Measurements from ENCODE around the gene FGD6.

Gene FGD6

GRCh38 chr12:95215949-95216348, 1.3 kb downstream of the FGD6 start:
- no peak for TF ChIP-seq CTCF (IDR thresholded peaks at IDR 0.05; ENCODE audit: poor library complexity, severe bottlenecking)
- Histone ChIP-seq H3K4me1 (ENCODE audit: insufficient read depth, poor library complexity, severe bottlenecking) (peaks cover 42% of the 10 kb centered on the region), H3K27ac (ENCODE audit: poor library complexity, severe bottlenecking) (peak overlapping the region; percentile 80)

DNA sequence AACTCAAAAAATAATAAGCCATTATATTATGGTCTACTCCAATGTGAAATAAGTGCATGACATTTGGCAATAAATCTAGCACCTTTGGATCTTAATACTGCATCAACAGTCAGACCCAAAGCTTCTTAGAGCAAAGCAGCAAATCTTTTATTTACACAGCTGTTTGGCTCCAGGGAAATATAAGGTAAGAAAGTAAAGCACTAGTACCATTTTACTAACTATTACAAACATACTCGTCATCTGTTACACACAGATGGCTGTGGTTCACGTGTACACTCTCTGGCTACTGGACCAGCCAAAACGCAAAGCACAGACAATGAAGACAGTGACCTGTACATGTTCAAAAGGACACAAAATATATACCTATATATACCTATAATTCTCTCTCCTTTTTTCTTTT, 2.8 kb downstream of the FGD6 start:
- Histone ChIP-seq H3K4me1 (ENCODE audit: insufficient read depth, poor library complexity, severe bottlenecking) (peaks cover 30% of the 10 kb centered on the region), H3K4me3 (ENCODE audit: severe bottlenecking) (no peak overlapping the region), H3K36me3 (ENCODE audit: low read depth) (peaks cover 27% of the 10 kb centered on the region), H3K9me3 (ENCODE audit: severe bottlenecking) (no peaks in the 10 kb centered on the region), H3K27ac (ENCODE audit: poor library complexity, severe bottlenecking) (peak overlapping the region; percentile 80), H3K27me3 (ENCODE audit: insufficient read depth, poor library complexity, severe bottlenecking) (no peaks in the 10 kb centered on the region)
- ATAC-seq (ENCODE audit: low read depth) (no peak), DNase-seq (ENCODE audit: low spot score) (no peak)
- no peak for TF ChIP-seq CTCF (IDR thresholded peaks at IDR 0.05; ENCODE audit: poor library complexity, severe bottlenecking)

More at GRCh38 chr12:95215949-95216348, 1.3 kb downstream of the FGD6 start:
- Histone ChIP-seq H3K27me3 (ENCODE audit: insufficient read depth, poor library complexity, severe bottlenecking) (no peaks in the 10 kb centered on the region), H3K4me3 (ENCODE audit: severe bottlenecking) (peak overlapping the region; percentile 76), H3K36me3 (ENCODE audit: low read depth) (peaks cover 29% of the 10 kb centered on the region), H3K9me3 (ENCODE audit: severe bottlenecking) (no peaks in the 10 kb centered on the region)
- ATAC-seq (ENCODE audit: low read depth) (no peak), DNase-seq (ENCODE audit: low spot score) (no peak)

DNA sequence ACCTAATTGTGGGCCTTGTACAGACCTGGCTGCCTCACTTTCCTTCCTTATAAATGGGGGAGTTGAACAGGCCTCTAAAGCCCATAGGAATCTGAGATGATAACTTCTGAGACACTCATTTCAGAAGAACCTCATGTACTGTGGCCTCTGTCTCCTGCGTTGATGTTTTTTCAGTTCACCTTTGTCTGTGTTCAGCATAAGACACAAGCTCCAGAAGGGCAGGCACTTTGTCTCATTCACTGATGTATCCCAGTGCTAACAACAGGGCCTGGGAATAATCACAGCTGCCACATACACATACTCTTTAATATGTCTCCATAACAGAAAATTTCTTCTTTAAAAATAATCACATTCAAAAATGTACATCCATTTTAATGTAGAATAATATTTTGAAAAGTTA, 3.3 kb downstream of the FGD6 start:
- Histone ChIP-seq H3K27ac (ENCODE audit: poor library complexity, severe bottlenecking) (peak overlapping the region; percentile 80), H3K9me3 (ENCODE audit: severe bottlenecking) (no peaks in the 10 kb centered on the region), H3K4me1 (ENCODE audit: insufficient read depth, poor library complexity, severe bottlenecking) (peaks cover 30% of the 10 kb centered on the region), H3K27me3 (ENCODE audit: insufficient read depth, poor library complexity, severe bottlenecking) (no peaks in the 10 kb centered on the region), H3K4me3 (ENCODE audit: severe bottlenecking) (no peak overlapping the region), H3K36me3 (ENCODE audit: low read depth) (peaks cover 25% of the 10 kb centered on the region)
- ATAC-seq (ENCODE audit: low read depth), result no peak
- TF ChIP-seq CTCF (IDR thresholded peaks at IDR 0.05; ENCODE audit: poor library complexity, severe bottlenecking), result no peak
- DNase-seq (ENCODE audit: low spot score), result no peak

- Histone ChIP-seq H3K27ac (ENCODE audit: poor library complexity, severe bottlenecking) (peak overlapping the region; percentile 80), H3K36me3 (ENCODE audit: low read depth) (peaks cover 25% of the 10 kb centered on the region), H3K27me3 (ENCODE audit: insufficient read depth, poor library complexity, severe bottlenecking) (no peaks in the 10 kb centered on the region), H3K4me3 (ENCODE audit: severe bottlenecking) (no peak overlapping the region), H3K4me1 (ENCODE audit: insufficient read depth, poor library complexity, severe bottlenecking) (peaks cover 30% of the 10 kb centered on the region), H3K9me3 (ENCODE audit: severe bottlenecking) (no peaks in the 10 kb centered on the region)
- no peak for TF ChIP-seq CTCF (IDR thresholded peaks at IDR 0.05; ENCODE audit: poor library complexity, severe bottlenecking)
- ATAC-seq (ENCODE audit: low read depth), result no peak
- no peak for DNase-seq (ENCODE audit: low spot score)
Measured at GRCh38 chr12:95213119-95213518, 4.1 kb downstream of the FGD6 start.

DNA sequence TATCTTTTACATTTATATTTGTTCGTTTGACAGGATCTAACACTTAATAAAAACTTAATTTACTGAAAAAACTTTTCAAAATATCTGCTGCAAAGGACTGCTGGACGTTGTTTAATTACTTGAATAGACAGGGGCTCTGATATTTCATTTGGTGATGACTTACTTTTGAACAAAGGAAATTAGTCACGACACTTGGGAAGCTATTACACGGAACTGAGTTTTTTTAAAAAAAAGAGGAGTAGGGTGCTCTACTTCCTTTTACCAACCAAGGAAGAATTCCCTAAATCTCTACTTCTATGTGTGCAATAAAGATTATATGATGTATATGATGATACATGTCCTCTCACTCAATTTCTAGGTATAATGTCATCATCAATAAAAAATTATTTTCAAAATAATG, 4.7 kb downstream of the FGD6 start:
- H3K4me1 ChIP-seq (ENCODE audit: insufficient read depth, poor library complexity, severe bottlenecking), result peaks cover 30% of the 10 kb centered on the region
- ATAC-seq (ENCODE audit: low read depth) (no peak), DNase-seq (ENCODE audit: low spot score) (no peak)
- no peak overlapping the region for H3K4me3 ChIP-seq (ENCODE audit: severe bottlenecking)
- H3K36me3 ChIP-seq (ENCODE audit: low read depth), result peaks cover 31% of the 10 kb centered on the region
- H3K27ac ChIP-seq (ENCODE audit: poor library complexity, severe bottlenecking), result peak overlapping the region; percentile 80
- TF ChIP-seq CTCF (IDR thresholded peaks at IDR 0.05; ENCODE audit: poor library complexity, severe bottlenecking), result no peak
- no peaks in the 10 kb centered on the region for H3K9me3 ChIP-seq (ENCODE audit: severe bottlenecking)
- no peaks in the 10 kb centered on the region for H3K27me3 ChIP-seq (ENCODE audit: insufficient read depth, poor library complexity, severe bottlenecking)

All from RWPE2 (cell line).